Astrocyte (in vitro differentiated cells and primary cell): Measurements from ENCODE around the gene MICAL2. TPM values are rescaled to one million over a fixed set of nuclear protein-coding genes. Genes with fewer than 3 reads are reported as not detected.

Source experiments
- DNase-seq: peaks from one replicate; pipeline ENCODE4 v3.0.0-alpha.2; 2010; ENCODE audit warnings: low read depth
- FAIRE-seq: peaks from 2 replicates; lab custom pipeline; 2011; peaks lifted over from hg19 to GRCh38; lab: Jason Lieb, UNC
- H2AFZ ChIP-seq: 2 replicates; pipeline ENCODE4 v1.6.0; 2012; ENCODE audit warnings: low read depth, low read length, inconsistent platforms
- H3K27ac ChIP-seq: 2 replicates; pipeline ENCODE4 v1.5.1; 2011; ENCODE audit warnings: low read depth, low read length, inconsistent platforms
- H3K27me3 ChIP-seq: 2 replicates; pipeline ENCODE4 v1.6.0; 2011; ENCODE audit warnings: low read length, inconsistent platforms; ENCODE audit not compliant: insufficient read depth
- H3K36me3 ChIP-seq: 2 replicates; pipeline ENCODE4 v1.5.1; 2011; ENCODE audit warnings: low read length, inconsistent platforms; ENCODE audit not compliant: insufficient read depth
- H3K4me1 ChIP-seq: 2 replicates; pipeline ENCODE4 v1.5.1; 2011; ENCODE audit warnings: low read length, inconsistent platforms; ENCODE audit not compliant: insufficient read depth
- H3K4me2 ChIP-seq: 2 replicates; pipeline ENCODE4 v1.6.0; 2012; ENCODE audit warnings: low read length, inconsistent platforms
- H3K4me3 ChIP-seq: 2 replicates; pipeline ENCODE4 v1.5.1; 2011; ENCODE audit warnings: low read depth, mild to moderate bottlenecking, low read length, inconsistent platforms; ENCODE audit not compliant: insufficient read depth
- H3K79me2 ChIP-seq: 2 replicates; pipeline ENCODE4 v1.6.0; 2012; ENCODE audit warnings: mild to moderate bottlenecking, low read length, inconsistent platforms; ENCODE audit not compliant: insufficient read depth
- H3K9ac ChIP-seq: 2 replicates; pipeline ENCODE4 v1.6.0; 2012; ENCODE audit warnings: mild to moderate bottlenecking, low read length, inconsistent platforms
- H3K9me3 ChIP-seq: 2 replicates; pipeline ENCODE4 v1.5.1; 2012; ENCODE audit warnings: low read depth, mild to moderate bottlenecking, low read length, inconsistent platforms; ENCODE audit not compliant: insufficient read depth
- H4K20me1 ChIP-seq: 2 replicates; pipeline ENCODE4 v1.6.0; 2012; ENCODE audit warnings: low read length, inconsistent platforms; ENCODE audit not compliant: insufficient read depth
- H3K27ac Mint-ChIP-seq: one replicate; pipeline ENCODE4 v1.8.0; 2021; ENCODE audit warnings: mild to moderate bottlenecking, mixed read lengths; ENCODE audit not compliant: unreplicated experiment
- H3K27me3 Mint-ChIP-seq: one replicate; pipeline ENCODE4 v1.8.0; 2021; ENCODE audit warnings: low read depth, mixed read lengths; ENCODE audit not compliant: unreplicated experiment
- H3K36me3 Mint-ChIP-seq: one replicate; pipeline ENCODE4 v1.8.0; 2021; ENCODE audit warnings: low read depth, mixed read lengths; ENCODE audit not compliant: unreplicated experiment
- H3K4me1 Mint-ChIP-seq: one replicate; pipeline ENCODE4 v1.8.0; 2021; ENCODE audit warnings: low read depth, mixed read lengths; ENCODE audit not compliant: unreplicated experiment
- H3K4me3 Mint-ChIP-seq: one replicate; pipeline ENCODE4 v1.8.0; 2021; ENCODE audit warnings: mild to moderate bottlenecking, moderate library complexity, mixed read lengths; ENCODE audit not compliant: unreplicated experiment
- H3K9me3 Mint-ChIP-seq: one replicate; pipeline ENCODE4 v1.8.0; 2021; ENCODE audit warnings: mild to moderate bottlenecking, mixed read lengths; ENCODE audit not compliant: unreplicated experiment
- EZH2 ChIP-seq: IDR thresholded peaks from 2 replicates; pipeline ENCODE4 v1.6.1; 2012; ENCODE audit warnings: mild to moderate bottlenecking, low read length, inconsistent platforms; ENCODE audit not compliant: insufficient read depth
- total RNA-seq: library from RNA; stranded (reverse); gene quantifications from 2 replicates; pipeline ENCODE4 v1.2.1, GENCODE V29; 2021
- TF ChIP-seq, protein P1 (sequence below): IDR thresholded peaks from 2 replicates; pipeline ENCODE4 v1.5.1; 2011; ENCODE audit warnings: low read depth, mild to moderate bottlenecking, inconsistent platforms, low read length, moderate library complexity; ENCODE audit not compliant: insufficient read depth

The MICAL2 gene
- total RNA-seq, 1 donor from 2014 or later, result 357 TPM

DNA sequence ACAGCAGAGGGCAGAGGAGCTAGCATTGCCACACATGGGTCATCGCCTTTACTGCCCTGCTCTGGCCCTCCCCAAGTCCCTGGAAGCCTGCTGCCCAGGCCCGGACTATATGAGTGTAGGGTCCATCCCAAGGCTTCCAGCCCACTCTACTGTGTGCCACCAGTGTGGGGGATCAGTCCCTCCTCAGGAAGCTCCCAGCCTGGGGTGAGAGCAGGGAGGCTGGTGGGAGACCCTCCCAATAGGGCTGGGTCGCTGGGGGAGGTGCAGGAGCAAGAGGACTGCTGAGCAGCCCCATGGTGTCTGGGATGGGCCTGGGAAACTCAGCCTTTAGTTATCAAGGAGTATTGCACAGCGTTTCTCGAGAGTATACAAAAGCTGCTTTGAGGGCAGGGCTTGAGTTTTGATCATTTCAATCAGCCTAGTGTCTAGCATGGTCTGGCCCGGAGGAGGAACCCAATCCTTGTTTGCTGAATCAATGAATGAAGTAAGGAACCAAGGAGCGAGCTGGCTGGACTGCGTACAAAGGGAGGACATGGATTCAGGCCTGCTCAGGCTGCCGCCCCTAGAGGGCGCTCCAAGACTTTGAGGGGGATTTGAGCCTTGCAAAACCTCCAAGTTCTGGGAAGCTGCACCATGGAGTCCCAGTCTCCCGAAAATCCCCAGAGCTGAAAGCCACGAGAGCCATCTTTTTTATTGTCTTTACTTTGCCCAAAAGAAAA is 178.0 kb downstream of the MICAL2 start:
- TF ChIP-seq, protein P1, sequence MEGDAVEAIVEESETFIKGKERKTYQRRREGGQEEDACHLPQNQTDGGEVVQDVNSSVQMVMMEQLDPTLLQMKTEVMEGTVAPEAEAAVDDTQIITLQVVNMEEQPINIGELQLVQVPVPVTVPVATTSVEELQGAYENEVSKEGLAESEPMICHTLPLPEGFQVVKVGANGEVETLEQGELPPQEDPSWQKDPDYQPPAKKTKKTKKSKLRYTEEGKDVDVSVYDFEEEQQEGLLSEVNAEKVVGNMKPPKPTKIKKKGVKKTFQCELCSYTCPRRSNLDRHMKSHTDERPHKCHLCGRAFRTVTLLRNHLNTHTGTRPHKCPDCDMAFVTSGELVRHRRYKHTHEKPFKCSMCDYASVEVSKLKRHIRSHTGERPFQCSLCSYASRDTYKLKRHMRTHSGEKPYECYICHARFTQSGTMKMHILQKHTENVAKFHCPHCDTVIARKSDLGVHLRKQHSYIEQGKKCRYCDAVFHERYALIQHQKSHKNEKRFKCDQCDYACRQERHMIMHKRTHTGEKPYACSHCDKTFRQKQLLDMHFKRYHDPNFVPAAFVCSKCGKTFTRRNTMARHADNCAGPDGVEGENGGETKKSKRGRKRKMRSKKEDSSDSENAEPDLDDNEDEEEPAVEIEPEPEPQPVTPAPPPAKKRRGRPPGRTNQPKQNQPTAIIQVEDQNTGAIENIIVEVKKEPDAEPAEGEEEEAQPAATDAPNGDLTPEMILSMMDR, result peak; percentile 99
- TF ChIP-seq EZH2, result no peak
- peak overlapping the region; percentile 99 for H3K27ac ChIP-seq
- H3K79me2 ChIP-seq, result peaks cover under 1% of the 10 kb centered on the region
- H3K36me3 ChIP-seq, result peaks cover 9% of the 10 kb centered on the region
- no peaks in the 10 kb centered on the region for H4K20me1 ChIP-seq
- peak overlapping the region; percentile 92 for H3K4me2 ChIP-seq
- peak overlapping the region; percentile 96 for H3K9ac ChIP-seq
- peak; percentile 88 for DNase-seq
- FAIRE-seq, result peak; percentile 78
- no peaks in the 10 kb centered on the region for H3K27me3 ChIP-seq
- H3K27ac Mint-ChIP-seq, result peak overlapping the region; percentile 99
- H3K9me3 Mint-ChIP-seq, result peaks cover 3% of the 10 kb centered on the region
- H3K36me3 Mint-ChIP-seq, result peaks cover 25% of the 10 kb centered on the region
- peak overlapping the region; percentile 75 for H3K4me3 Mint-ChIP-seq
- no peak overlapping the region for H2AFZ ChIP-seq
- no peak overlapping the region for H3K4me3 ChIP-seq
- no peaks in the 10 kb centered on the region for H3K27me3 Mint-ChIP-seq
- peaks cover 56% of the 10 kb centered on the region for H3K4me1 ChIP-seq
- peaks cover 55% of the 10 kb centered on the region for H3K4me1 Mint-ChIP-seq
- no peaks in the 10 kb centered on the region for H3K9me3 ChIP-seq

DNA sequence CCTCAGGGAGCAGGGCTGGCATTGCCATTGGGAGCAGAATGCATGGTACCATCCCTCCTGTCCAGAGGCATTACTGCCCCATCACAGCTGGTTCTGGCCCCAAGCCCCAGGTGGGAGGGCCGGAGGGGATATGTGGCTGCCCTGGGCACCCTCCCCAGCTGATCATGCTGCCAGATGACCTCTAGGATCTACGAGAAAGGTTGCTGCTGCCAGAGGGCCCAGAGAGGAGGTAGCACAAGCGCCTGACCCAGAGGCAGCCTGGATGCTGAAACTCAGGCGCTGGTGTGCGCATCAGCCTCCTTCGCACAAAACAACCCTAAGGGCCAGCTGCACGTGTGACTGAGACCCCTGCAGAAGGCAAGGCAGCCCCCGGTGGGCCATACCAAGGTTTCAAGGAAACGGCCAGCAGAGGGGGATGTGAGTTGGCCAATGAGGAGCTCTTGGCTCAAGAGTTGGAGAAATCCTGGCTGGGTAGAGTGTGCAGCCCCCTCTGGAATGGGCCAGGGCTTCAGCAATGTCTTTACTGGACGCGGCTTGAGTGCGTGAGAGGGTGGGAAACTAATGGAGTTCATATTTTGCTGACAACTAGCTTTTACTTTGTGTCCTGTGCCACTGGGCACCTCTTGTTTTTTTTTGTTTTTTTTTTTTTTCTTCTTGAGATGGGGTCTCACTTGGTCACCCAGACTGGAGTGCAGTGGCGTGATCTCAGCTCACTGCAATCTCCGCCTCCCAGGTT is 178.7 kb downstream of the MICAL2 start:
- Mint-ChIP-seq H3K27ac (peak overlapping the region; percentile 99), H3K4me1 (peaks cover 50% of the 10 kb centered on the region), H3K9me3 (peaks cover 3% of the 10 kb centered on the region), H3K36me3 (peaks cover 28% of the 10 kb centered on the region), H3K27me3 (no peaks in the 10 kb centered on the region), H3K4me3 (no peak overlapping the region)
- DNase-seq, result no peak
- Histone ChIP-seq H2AFZ (no peak overlapping the region), H3K27ac (peak overlapping the region; percentile 99), H3K9me3 (no peaks in the 10 kb centered on the region), H3K4me2 (no peak overlapping the region), H3K9ac (peak overlapping the region; percentile 96), H3K4me3 (no peak overlapping the region), H3K36me3 (peaks cover 10% of the 10 kb centered on the region), H4K20me1 (no peaks in the 10 kb centered on the region), H3K4me1 (peaks cover 49% of the 10 kb centered on the region), H3K79me2 (no peaks in the 10 kb centered on the region), H3K27me3 (no peaks in the 10 kb centered on the region)
- FAIRE-seq, result no peak
- TF ChIP-seq, protein P1, result no peak
- no peak for TF ChIP-seq EZH2
